Measurements from ENCODE around the gene PHF19. TPM values are rescaled to one million over a fixed set of nuclear protein-coding genes. Genes with fewer than 3 reads are reported as not detected.

The PHF19 gene
- total RNA-seq, 1 experiment from 2014 or later = 35.5 TPM

GRCh38 chr9:120850315-120850714 is 26.7 kb downstream of the PHF19 start:
- Histone ChIP-seq H3K36me3 (replicated peaks; ENCODE audit: control insufficient read depth, insufficient read depth, low read length) (no peaks in the 10 kb centered on the region; the same call in 1 of the 2 replicates), H3K27me3 (ENCODE audit: control insufficient read depth, insufficient read depth, low read length) (no peaks in the 10 kb centered on the region), H3K4me3 (ENCODE audit: insufficient read depth, low read depth, low read length) (no peak overlapping the region)
- no peak for DNase-seq

- peak; percentile 33 for DNase-seq
These were observed 30.1 kb downstream of the PHF19 start for GRCh38 chr9:120846906-120847305.

GRCh38 chr9:120846251-120846889 is 30.6 kb downstream of the PHF19 start:
- DNase-seq = no peak
- no peak overlapping the region for H3K4me3 ChIP-seq (ENCODE audit: insufficient read depth, low read depth, low read length)
- no peaks in the 10 kb centered on the region; the same call in 1 of the 2 replicates for H3K36me3 ChIP-seq (replicated peaks; ENCODE audit: control insufficient read depth, insufficient read depth, low read length)
- no peaks in the 10 kb centered on the region for H3K27me3 ChIP-seq (ENCODE audit: control insufficient read depth, insufficient read depth, low read length)

More at GRCh38 chr9:120846906-120847305, 30.1 kb downstream of the PHF19 start:
- no peaks in the 10 kb centered on the region for H3K27me3 ChIP-seq (ENCODE audit: control insufficient read depth, insufficient read depth, low read length)
- H3K36me3 ChIP-seq (replicated peaks; ENCODE audit: control insufficient read depth, insufficient read depth, low read length) = no peaks in the 10 kb centered on the region; the same call in 1 of the 2 replicates
- no peak overlapping the region for H3K4me3 ChIP-seq (ENCODE audit: insufficient read depth, low read depth, low read length)

GRCh38 chr9:120845255-120845654 is 31.7 kb downstream of the PHF19 start:
- no peaks in the 10 kb centered on the region for H3K27me3 ChIP-seq (ENCODE audit: control insufficient read depth, insufficient read depth, low read length)
- no peak for DNase-seq
- H3K36me3 ChIP-seq (replicated peaks; ENCODE audit: control insufficient read depth, insufficient read depth, low read length) = no peaks in the 10 kb centered on the region
- no peak overlapping the region for H3K4me3 ChIP-seq (ENCODE audit: insufficient read depth, low read depth, low read length)

GRCh38 chr9:120842685-120843485 is 34.1 kb downstream of the PHF19 start, which contains the start of gene PSMD5:
PSMD5 (minus strand) TSS chr9:120842922; CDS start chr9:120842909, 13 bp downstream.
- DNase-seq = peak; percentile 90
- H3K4me3 ChIP-seq (ENCODE audit: insufficient read depth, low read depth, low read length) = peak within 1 kb of the TSS; percentile 91
- no peaks in the 10 kb centered on the region for H3K27me3 ChIP-seq (ENCODE audit: control insufficient read depth, insufficient read depth, low read length)
- H3K36me3 ChIP-seq (replicated peaks; ENCODE audit: control insufficient read depth, insufficient read depth, low read length) = no peaks in the 10 kb centered on the region; the same call in 1 of the 2 replicates

- H3K36me3 ChIP-seq (replicated peaks; ENCODE audit: control insufficient read depth, insufficient read depth, low read length) = no peaks in the 10 kb centered on the region; the same call in 1 of the 2 replicates
- H3K27me3 ChIP-seq (ENCODE audit: control insufficient read depth, insufficient read depth, low read length) = no peaks in the 10 kb centered on the region
- H3K4me3 ChIP-seq (ENCODE audit: insufficient read depth, low read depth, low read length) = peak overlapping the region; percentile 91
- DNase-seq = peak; percentile 23
These were observed 34.9 kb downstream of the PHF19 start for GRCh38 chr9:120841930-120842684.

- Histone ChIP-seq H3K4me3 (ENCODE audit: insufficient read depth, low read depth, low read length) (no peak overlapping the region), H3K36me3 (replicated peaks; ENCODE audit: control insufficient read depth, insufficient read depth, low read length) (no peaks in the 10 kb centered on the region; the same call in 1 of the 2 replicates), H3K27me3 (ENCODE audit: control insufficient read depth, insufficient read depth, low read length) (no peaks in the 10 kb centered on the region)
- DNase-seq = no peak
These were observed 37.8 kb downstream of the PHF19 start for GRCh38 chr9:120839146-120839545.

GRCh38 chr9:120837921-120838320 is 39.1 kb downstream of the PHF19 start:
- Histone ChIP-seq H3K36me3 (replicated peaks; ENCODE audit: control insufficient read depth, insufficient read depth, low read length) (peaks cover 3% of the 10 kb centered on the region), H3K27me3 (ENCODE audit: control insufficient read depth, insufficient read depth, low read length) (no peaks in the 10 kb centered on the region), H3K4me3 (ENCODE audit: insufficient read depth, low read depth, low read length) (no peak overlapping the region)
- no peak for DNase-seq

- H3K4me3 ChIP-seq (ENCODE audit: insufficient read depth, low read depth, low read length) = no peak overlapping the region
- H3K36me3 ChIP-seq (replicated peaks; ENCODE audit: control insufficient read depth, insufficient read depth, low read length) = peaks cover 15% of the 10 kb centered on the region
- DNase-seq = no peak
- H3K27me3 ChIP-seq (ENCODE audit: control insufficient read depth, insufficient read depth, low read length) = no peaks in the 10 kb centered on the region
These were observed 43.7 kb downstream of the PHF19 start for GRCh38 chr9:120833325-120833724.

- Histone ChIP-seq H3K4me3 (ENCODE audit: insufficient read depth, low read depth, low read length) (no peak overlapping the region), H3K27me3 (ENCODE audit: control insufficient read depth, insufficient read depth, low read length) (no peaks in the 10 kb centered on the region), H3K36me3 (replicated peaks; ENCODE audit: control insufficient read depth, insufficient read depth, low read length) (peaks cover 15% of the 10 kb centered on the region)
- no peak for DNase-seq
These were observed 44.2 kb downstream of the PHF19 start for GRCh38 chr9:120832807-120833206.

- Histone ChIP-seq H3K4me3 (ENCODE audit: insufficient read depth, low read depth, low read length) (no peak overlapping the region), H3K36me3 (replicated peaks; ENCODE audit: control insufficient read depth, insufficient read depth, low read length) (peaks cover 15% of the 10 kb centered on the region), H3K27me3 (ENCODE audit: control insufficient read depth, insufficient read depth, low read length) (no peaks in the 10 kb centered on the region)
- DNase-seq = no peak
These were observed 46.1 kb downstream of the PHF19 start for GRCh38 chr9:120830865-120831264.

- Histone ChIP-seq H3K27me3 (ENCODE audit: control insufficient read depth, insufficient read depth, low read length) (no peaks in the 10 kb centered on the region), H3K4me3 (ENCODE audit: insufficient read depth, low read depth, low read length) (no peak overlapping the region), H3K36me3 (replicated peaks; ENCODE audit: control insufficient read depth, insufficient read depth, low read length) (peaks cover 15% of the 10 kb centered on the region)
- DNase-seq = no peak
These were observed 46.8 kb downstream of the PHF19 start for GRCh38 chr9:120830151-120830550.

GRCh38 chr9:120829650-120830049 is 47.3 kb downstream of the PHF19 start:
- H3K36me3 ChIP-seq (replicated peaks; ENCODE audit: control insufficient read depth, insufficient read depth, low read length) = peaks cover 15% of the 10 kb centered on the region
- no peak overlapping the region for H3K4me3 ChIP-seq (ENCODE audit: insufficient read depth, low read depth, low read length)
- no peak for DNase-seq
- H3K27me3 ChIP-seq (ENCODE audit: control insufficient read depth, insufficient read depth, low read length) = no peaks in the 10 kb centered on the region

GRCh38 chr9:120820095-120820494 is 56.9 kb downstream of the PHF19 start:
- H3K36me3 ChIP-seq (replicated peaks; ENCODE audit: control insufficient read depth, insufficient read depth, low read length) = peaks cover 17% of the 10 kb centered on the region

More at GRCh38 chr9:120820095-120820494, 56.9 kb downstream of the PHF19 start:
- no peak overlapping the region for H3K4me3 ChIP-seq (ENCODE audit: insufficient read depth, low read depth, low read length)
- H3K27me3 ChIP-seq (ENCODE audit: control insufficient read depth, insufficient read depth, low read length) = no peaks in the 10 kb centered on the region
- DNase-seq = no peak

Data from H7 (cell line).